ENCODE data around the gene PAX3. TPM values are rescaled to one million over a fixed set of nuclear protein-coding genes. Genes with fewer than 3 reads are reported as not detected.

The PAX3 gene
- total RNA-seq, 1 experiment from 2014 or later, result not detected

- Histone ChIP-seq H3K4me3 (ENCODE audit: low read depth, low read length) (no peak overlapping the region), H3K36me3 (ENCODE audit: control insufficient read depth, insufficient read depth, low read length) (no peaks in the 10 kb centered on the region), H3K4me1 (no peaks in the 10 kb centered on the region), H3K9me3 (no peaks in the 10 kb centered on the region), H3K27me3 (replicated peaks; ENCODE audit: control insufficient read depth, insufficient read depth, low read length) (no peaks in the 10 kb centered on the region)
- H3K27me3 Mint-ChIP-seq (ENCODE audit: insufficient read depth, unreplicated experiment), result peaks cover 18% of the 10 kb centered on the region
- no TSS peak for BruUV-seq (replicated peaks)
- H3K9me3 Mint-ChIP-seq (ENCODE audit: unreplicated experiment), result no peaks in the 10 kb centered on the region
- H3K4me1 Mint-ChIP-seq (ENCODE audit: low read depth, unreplicated experiment), result no peaks in the 10 kb centered on the region
- no peak overlapping the region for H3K4me3 Mint-ChIP-seq (ENCODE audit: unreplicated experiment)
- no peak for DNase-seq
- no peak overlapping the region for H3K27ac Mint-ChIP-seq (ENCODE audit: unreplicated experiment)
- ChIA-PET CTCF (no interaction called here), POLR2A (no interaction called here)
- no peaks in the 10 kb centered on the region for H3K36me3 Mint-ChIP-seq (ENCODE audit: insufficient read depth, unreplicated experiment)
- TF ChIP-seq, protein P1, sequence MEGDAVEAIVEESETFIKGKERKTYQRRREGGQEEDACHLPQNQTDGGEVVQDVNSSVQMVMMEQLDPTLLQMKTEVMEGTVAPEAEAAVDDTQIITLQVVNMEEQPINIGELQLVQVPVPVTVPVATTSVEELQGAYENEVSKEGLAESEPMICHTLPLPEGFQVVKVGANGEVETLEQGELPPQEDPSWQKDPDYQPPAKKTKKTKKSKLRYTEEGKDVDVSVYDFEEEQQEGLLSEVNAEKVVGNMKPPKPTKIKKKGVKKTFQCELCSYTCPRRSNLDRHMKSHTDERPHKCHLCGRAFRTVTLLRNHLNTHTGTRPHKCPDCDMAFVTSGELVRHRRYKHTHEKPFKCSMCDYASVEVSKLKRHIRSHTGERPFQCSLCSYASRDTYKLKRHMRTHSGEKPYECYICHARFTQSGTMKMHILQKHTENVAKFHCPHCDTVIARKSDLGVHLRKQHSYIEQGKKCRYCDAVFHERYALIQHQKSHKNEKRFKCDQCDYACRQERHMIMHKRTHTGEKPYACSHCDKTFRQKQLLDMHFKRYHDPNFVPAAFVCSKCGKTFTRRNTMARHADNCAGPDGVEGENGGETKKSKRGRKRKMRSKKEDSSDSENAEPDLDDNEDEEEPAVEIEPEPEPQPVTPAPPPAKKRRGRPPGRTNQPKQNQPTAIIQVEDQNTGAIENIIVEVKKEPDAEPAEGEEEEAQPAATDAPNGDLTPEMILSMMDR (IDR thresholded peaks at IDR 0.05; ENCODE audit: insufficient read depth in 1 of 2, low read depth in 1 of 2, low read length in 1 of 2, severe bottlenecking in 1 of 2, unreplicated experiment in 1 of 2), result no peak
- intact Hi-C loops (cut with micrococcal nuclease; ENCODE audit: unreplicated experiment), result no loop called here
These were observed 29.7 kb downstream of the PAX3 start for GRCh38 chr2:222269132-222269531.

GRCh38 chr2:222268311-222268990 is 30.3 kb downstream of the PAX3 start:
- Histone ChIP-seq H3K4me3 (ENCODE audit: low read depth, low read length) (no peak overlapping the region), H3K36me3 (ENCODE audit: control insufficient read depth, insufficient read depth, low read length) (no peaks in the 10 kb centered on the region), H3K9me3 (no peaks in the 10 kb centered on the region), H3K4me1 (no peaks in the 10 kb centered on the region), H3K27me3 (replicated peaks; ENCODE audit: control insufficient read depth, insufficient read depth, low read length) (no peaks in the 10 kb centered on the region)
- Mint-ChIP-seq H3K27ac (ENCODE audit: unreplicated experiment) (no peak overlapping the region), H3K4me1 (ENCODE audit: low read depth, unreplicated experiment) (no peaks in the 10 kb centered on the region), H3K27me3 (ENCODE audit: insufficient read depth, unreplicated experiment) (peaks cover 18% of the 10 kb centered on the region), H3K4me3 (ENCODE audit: unreplicated experiment) (no peak overlapping the region), H3K36me3 (ENCODE audit: insufficient read depth, unreplicated experiment) (no peaks in the 10 kb centered on the region), H3K9me3 (ENCODE audit: unreplicated experiment) (no peaks in the 10 kb centered on the region)
- no TSS peak for BruUV-seq (replicated peaks)
- POLR2A ChIA-PET, result no interaction called here
- CTCF ChIA-PET, result no interaction called here
- intact Hi-C loops (cut with micrococcal nuclease; ENCODE audit: unreplicated experiment), result no loop called here
- TF ChIP-seq, protein P1 (IDR thresholded peaks at IDR 0.05; ENCODE audit: insufficient read depth in 1 of 2, low read depth in 1 of 2, low read length in 1 of 2, severe bottlenecking in 1 of 2, unreplicated experiment in 1 of 2), result no peak
- DNase-seq, result no peak

DNA sequence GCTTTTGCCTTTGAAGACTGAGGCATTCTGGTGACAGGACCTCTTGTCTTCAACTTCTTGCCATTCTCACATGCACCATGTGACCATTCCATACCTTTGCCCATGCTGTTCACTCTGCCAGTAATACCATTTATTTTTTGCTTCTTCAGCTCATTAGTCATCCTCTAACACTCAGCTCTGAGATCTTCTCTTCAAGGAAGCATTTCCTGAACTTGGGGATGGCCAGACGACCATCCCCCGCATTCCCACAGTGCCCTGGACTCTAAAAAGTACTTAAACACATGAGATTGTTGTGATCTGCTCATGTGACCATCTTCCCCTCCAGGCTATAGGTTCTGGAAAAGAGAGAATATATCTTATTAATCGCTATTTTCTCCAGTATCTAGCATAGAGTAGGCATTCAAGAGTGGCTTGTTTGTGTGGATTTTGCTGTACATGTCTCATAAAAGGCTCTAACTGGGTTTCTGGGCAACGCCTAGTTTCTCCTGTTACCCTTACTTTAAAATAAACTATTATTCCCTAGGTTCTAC is 33.9 kb downstream of the PAX3 start:
- no peak overlapping the region for H3K4me3 Mint-ChIP-seq (ENCODE audit: unreplicated experiment)
- Histone ChIP-seq H3K9me3 (no peaks in the 10 kb centered on the region), H3K4me1 (no peaks in the 10 kb centered on the region), H3K4me3 (ENCODE audit: low read depth, low read length) (no peak overlapping the region), H3K36me3 (ENCODE audit: control insufficient read depth, insufficient read depth, low read length) (no peaks in the 10 kb centered on the region), H3K27me3 (replicated peaks; ENCODE audit: control insufficient read depth, insufficient read depth, low read length) (no peaks in the 10 kb centered on the region)
- BruUV-seq (replicated peaks), result no TSS peak
- intact Hi-C loops (cut with micrococcal nuclease; ENCODE audit: unreplicated experiment), result no loop called here
- H3K9me3 Mint-ChIP-seq (ENCODE audit: unreplicated experiment), result no peaks in the 10 kb centered on the region
- no peak for DNase-seq
- POLR2A ChIA-PET, result no interaction called here
- H3K27ac Mint-ChIP-seq (ENCODE audit: unreplicated experiment), result no peak overlapping the region
- H3K27me3 Mint-ChIP-seq (ENCODE audit: insufficient read depth, unreplicated experiment), result peaks cover 8% of the 10 kb centered on the region
- H3K4me1 Mint-ChIP-seq (ENCODE audit: low read depth, unreplicated experiment), result no peaks in the 10 kb centered on the region
- H3K36me3 Mint-ChIP-seq (ENCODE audit: insufficient read depth, unreplicated experiment), result no peaks in the 10 kb centered on the region
- CTCF ChIA-PET, result no interaction called here
- TF ChIP-seq, protein P1 (IDR thresholded peaks at IDR 0.05; ENCODE audit: insufficient read depth in 1 of 2, low read depth in 1 of 2, low read length in 1 of 2, severe bottlenecking in 1 of 2, unreplicated experiment in 1 of 2), result no peak
